GM19099 (cell line): ENCODE results near the gene COTL1.

Experiments used
- POLR2A ChIP-seq: IDR thresholded peaks from 3 replicates; pipeline ENCODE4 v1.6.1; 2011; ENCODE audit warnings: low read depth; ENCODE audit not compliant: insufficient read length; ENCODE audit errors: extremely low read depth

COTL1 gene

DNA sequence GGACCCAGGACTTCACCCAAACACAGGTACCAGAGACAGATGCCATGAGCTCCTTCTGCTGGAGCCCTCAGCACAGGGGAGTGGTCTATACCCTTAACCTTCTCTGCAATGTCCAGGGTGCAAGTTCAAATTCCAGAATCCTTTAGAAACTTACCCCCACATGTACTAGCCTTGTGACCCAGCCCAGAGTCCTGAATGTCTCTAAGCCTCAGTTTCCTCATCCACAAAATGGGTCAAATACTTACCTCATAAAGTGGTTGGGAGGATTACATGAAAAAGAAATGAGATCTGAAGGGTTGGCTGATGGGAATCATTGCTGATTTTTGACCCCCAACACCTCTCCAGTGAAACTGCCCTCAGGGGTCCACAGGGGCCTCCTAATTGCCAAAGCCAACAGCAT, 21.7 kb downstream of the COTL1 start:
- no peak for TF ChIP-seq POLR2A

DNA sequence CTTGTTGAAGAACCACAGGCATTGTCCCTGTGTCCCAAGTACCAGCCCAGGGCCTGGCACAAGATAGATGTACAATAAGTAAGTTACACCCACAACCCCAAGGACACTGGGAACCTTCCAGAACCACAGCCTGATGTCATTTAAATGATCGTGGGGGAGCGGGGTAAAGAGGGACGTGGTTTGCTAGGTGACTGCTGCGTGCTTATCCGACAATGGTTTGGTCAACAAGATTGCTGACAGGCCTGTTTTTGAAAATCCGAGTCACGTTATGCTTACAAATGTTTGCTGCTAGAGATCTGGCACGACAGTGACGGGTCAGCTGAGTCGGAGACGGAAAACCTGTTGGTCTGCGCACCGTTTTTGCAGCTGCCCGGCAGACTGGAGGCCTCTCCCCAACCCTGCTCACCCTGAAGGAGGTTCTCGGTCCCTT, 22.8 kb downstream of the COTL1 start:
- TF ChIP-seq POLR2A, result no peak

DNA sequence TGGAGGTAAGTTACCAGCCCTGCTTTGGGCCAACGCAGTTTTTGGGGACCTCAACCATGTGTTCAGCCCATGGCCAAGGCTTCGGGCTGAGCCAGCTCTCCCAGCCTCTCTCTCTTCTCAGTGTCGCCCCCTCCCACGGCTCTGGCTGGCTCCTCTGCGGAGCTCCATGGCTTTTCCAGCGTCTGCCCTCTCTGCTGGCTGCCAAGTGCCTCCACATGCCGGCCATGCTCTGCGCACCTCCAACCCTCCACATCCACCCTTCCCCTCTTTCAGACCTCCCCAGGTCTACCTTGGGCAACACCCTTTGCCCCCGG, 23.2 kb downstream of the COTL1 start:
- TF ChIP-seq POLR2A, result no peak

DNA sequence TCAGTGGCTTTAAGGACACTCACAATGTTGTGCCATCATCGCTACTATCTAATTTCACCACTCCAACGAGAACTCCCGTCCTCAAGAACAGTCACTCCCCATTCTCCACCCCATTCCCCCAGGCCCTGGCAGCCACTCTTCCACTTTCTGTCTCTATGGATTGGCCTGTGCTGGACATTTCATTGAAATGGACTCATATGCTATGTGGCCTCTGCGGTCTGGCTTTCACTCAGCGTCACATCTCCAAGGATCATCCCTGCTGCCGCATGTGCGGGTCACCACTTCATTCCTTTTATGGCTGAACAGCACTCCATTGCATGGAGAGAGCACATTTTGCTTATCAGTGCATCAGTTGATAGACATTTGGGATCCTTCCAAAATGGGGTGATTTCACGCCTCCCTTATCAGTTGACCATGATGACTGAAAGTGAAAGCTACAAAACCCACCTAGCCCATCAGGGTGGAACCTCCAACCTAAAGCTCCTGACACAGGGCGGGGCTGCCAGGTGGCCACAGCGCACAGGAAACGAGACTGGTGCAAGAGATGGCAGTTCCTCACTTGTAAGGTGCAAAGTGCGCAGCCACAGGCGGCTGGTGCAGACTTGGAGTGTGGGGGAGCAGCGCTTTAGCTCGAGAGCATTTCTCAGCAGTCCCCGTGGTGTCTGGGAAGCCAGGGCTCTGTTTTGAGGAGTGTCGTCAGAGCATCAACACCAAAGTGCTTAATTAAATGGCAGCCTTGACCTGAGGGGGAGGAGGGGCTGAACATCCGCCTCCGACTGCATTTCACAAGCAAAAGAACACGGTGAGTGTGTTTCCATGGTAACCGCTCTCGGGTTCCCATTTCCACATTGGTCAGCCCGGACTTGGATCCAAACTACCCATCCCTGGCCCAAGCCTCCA, 23.8 kb downstream of the COTL1 start:
- peak; percentile 59 for TF ChIP-seq POLR2A

DNA sequence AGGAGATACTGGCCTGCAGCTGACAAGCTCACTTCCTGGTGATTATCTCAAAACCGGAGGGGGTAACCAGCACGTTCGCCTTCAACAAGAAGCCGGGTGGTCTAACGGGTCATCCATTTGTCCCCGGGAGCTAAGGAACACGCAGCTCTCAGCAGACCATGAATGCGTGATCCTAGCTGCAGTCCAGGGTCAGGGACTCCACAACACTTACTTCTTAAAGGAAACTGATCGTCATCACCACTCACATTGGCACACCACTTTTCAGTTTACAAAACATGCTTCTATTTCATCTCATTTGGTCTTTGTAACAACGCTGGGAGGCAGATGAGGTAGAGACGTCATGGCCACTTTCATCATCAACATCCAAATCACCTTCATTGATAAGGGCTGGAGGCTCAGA, 25.2 kb downstream of the COTL1 start:
- no peak for TF ChIP-seq POLR2A

DNA sequence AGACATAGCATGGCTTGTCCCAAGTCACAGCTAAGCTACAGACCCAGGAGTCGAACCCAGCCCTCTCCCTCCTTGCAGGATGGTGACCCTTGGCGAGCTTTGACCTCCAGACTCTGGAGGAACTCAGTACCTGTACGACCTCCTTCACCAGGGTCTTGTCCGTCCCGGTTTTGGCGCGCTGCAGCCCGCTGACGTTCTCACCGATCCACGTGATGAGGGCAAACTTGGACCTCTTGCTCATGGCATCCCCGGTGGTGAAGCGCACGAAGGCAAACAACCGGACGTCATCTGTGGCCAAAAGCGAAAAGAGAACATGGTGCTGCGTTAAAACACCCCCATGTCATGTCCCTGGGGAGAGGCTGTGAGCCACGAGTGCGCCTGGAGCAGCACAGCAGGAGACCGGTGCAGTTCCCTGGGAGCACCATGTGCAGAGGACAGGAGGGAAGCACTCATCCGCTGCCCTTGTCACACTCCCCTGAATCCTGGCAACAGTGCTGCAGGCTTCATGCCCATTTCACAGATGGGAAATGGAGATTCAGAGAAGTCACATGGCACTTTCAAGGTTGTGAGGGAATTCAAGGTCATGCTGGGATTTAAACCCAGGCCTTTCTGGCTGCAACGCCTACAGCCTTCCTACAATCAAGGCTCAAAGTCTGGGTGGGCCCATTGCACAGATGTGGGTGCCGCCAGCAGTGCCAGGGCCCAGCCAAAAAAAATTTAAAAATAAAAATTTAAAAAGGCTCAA, 27.7 kb downstream of the COTL1 start:
- TF ChIP-seq POLR2A, result no peak

DNA sequence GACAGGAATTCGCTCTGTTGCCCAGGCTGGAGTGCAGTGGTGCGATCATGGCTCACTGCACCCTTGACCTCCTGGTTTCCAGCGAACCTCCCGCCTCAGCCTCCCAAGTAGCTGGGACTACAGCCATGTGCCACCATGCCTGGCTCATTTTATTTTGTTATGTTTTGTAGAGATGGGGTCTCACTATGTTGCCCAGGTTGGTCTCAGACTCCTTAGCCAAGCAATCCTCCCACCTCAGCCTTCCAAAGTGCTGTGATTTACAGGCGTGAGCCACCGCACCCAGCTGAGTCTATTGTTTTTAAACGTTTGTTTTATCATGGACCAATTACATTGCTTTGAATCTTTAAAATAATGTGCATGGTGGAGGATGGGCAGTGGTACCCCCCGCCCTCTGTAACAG, 28.9 kb downstream of the COTL1 start:
- TF ChIP-seq POLR2A, result no peak

DNA sequence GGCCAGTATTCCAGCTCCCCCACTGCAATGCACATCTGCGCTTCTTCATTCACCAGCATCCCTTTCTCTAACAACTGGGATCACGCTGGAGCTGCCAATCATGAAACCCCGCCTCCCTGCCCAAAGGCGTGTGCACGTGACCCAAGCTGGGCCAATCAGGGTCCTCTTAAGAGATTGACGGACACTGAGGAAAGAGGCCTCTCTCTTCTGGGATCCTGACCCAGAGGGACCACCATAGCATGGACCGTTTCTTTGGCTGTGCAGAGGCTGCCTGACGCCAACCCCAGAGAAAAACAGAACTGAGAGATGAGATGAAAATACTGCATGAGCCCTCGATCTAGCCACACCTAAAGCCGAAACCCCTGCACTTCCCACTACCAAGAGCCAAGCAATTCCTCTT, 32.0 kb downstream of the COTL1 start:
- TF ChIP-seq POLR2A, result no peak

DNA sequence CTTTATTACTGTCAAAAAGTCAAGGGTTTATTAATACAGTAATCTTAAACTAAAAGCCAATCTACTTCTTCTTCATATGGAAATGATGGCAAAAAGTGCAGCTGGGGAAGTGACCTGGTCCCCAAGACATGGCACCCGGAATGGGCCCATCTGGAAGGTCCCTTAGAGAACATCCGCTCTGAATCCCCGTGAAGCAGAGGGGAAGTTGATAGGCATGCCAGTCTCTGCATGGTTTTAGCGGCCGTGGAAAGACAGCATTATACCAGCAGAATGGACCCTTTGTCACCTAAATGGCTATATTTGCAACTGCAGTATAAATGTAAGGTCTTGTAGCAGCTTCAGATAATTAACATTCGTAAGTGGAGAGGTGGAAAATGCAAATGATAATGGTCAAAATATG, 32.4 kb downstream of the COTL1 start:
- no peak for TF ChIP-seq POLR2A

DNA sequence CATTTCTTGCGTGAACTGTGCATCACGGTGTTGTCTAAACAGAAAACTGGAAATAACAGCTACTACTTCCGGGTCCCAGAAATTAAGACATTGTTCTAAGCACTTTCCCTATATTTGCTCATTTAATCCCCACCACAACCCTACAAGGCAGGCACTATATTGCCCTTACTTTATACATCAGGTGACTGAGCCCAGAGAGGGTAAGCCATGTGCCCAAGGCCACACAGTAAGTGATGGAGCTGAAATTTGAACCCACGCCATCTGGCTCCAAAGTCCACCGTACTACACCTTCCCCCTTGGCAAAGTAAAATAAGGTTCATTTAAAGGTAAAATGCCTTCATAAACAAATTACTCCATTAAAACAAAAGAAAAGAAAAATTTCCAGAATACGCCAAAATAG, 33.2 kb downstream of the COTL1 start:
- no peak for TF ChIP-seq POLR2A

DNA sequence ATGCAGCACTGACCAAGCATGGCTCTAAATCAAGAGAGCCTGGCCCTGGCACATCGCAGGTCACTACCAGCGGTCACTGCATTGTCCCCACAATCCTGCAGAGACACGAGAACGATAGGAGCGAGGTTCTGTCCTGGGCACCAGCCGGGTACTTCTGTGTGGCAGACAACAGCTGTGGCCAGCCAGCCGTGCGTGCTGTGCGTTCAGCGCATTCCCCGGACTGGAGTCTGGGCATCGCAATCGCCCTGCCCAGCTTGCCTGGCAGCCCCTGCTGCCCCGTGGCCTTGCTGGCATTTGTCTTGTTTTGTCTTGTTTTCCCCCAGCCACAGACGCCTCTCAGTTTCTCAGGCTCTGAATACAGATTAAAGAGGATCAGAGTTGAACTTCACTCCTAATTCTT, 33.9 kb downstream of the COTL1 start:
- no peak for TF ChIP-seq POLR2A

DNA sequence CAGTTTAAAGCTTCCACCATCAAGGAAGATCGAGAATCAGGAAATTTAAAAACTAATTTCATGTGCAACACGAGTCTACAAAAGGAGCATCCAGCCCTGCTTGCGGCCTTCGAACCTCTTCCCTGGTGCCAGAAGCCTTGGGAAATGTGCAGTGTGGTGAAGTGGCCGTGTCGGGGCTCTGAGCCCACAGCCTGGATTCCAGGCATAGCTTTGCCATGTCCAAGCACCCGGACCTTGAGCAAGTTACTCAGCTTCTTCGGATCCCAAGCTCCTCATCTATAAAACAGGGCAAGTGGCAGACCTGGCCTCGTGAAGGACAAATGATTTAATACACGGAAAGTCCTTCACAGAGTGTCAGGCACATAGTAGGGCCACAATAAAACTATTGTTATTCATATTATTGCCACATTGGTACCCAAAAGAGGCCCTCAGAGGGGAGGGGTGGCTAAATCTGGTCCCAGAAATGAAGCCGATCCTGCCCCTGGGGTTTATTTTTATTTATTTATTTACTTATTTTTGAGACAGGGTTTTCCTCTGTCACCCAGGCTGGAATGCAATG, 34.8 kb downstream of the COTL1 start:
- no peak for TF ChIP-seq POLR2A

DNA sequence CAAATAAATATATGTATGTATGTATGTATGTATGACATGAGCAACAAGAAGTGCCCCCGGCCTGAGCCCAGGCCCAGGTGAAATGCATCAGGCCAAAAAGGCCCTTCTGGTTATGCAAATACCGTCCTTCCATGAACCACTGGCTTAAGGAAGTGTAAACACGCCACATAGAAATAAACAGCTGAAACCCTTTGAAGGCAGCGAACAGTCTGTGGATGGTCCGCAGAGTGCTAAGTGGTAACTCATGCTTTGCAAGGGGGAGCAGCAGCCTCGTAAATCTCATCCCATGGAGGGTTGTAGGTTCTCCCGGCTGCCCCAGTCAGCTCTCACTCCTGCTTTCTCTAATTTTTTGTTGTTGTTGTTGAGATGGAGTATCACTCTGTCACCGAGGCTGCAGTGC, 36.7 kb downstream of the COTL1 start:
- TF ChIP-seq POLR2A, result no peak

DNA sequence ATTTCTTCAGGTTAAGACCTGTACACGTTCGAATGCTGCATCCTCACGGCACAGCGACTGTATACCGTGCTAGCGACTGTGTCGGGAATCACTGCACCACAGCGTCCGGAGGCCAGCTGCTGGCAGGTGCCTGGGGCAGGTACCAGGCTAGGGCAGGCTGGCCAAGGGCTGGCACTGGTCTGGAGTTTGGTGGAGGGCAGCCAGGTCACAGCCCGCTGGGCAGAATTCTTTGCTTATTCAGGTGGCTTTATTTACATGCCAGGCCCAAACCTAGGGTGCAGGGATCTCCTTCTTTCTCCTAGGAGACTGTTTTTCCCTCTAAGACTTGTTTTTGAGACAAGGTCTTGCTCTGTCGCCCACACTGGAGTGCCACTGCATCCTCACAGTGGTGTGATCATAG, 37.9 kb downstream of the COTL1 start:
- no peak for TF ChIP-seq POLR2A

DNA sequence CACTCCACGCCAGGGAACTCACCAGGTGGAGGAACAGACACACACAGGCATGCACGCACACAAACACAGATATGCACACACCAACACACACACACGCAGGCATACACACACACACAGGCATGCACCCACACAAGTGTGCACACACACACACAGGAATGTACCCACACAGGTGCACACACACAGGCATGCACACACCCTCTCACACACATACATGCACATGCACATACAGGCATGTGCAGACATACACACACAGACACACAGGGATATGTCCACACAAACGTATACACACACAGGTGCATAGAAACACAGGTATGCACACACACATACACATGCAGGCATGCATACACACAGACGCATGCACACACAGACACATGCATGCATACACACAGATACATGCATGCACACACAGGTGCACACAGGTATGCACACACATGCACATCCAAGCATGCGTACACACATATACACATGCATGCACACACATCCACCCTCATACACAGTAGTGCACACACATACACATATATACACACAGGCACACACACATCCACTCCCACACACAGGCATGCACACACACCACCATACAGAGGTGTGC, 39.2 kb downstream of the COTL1 start:
- no peak for TF ChIP-seq POLR2A

DNA sequence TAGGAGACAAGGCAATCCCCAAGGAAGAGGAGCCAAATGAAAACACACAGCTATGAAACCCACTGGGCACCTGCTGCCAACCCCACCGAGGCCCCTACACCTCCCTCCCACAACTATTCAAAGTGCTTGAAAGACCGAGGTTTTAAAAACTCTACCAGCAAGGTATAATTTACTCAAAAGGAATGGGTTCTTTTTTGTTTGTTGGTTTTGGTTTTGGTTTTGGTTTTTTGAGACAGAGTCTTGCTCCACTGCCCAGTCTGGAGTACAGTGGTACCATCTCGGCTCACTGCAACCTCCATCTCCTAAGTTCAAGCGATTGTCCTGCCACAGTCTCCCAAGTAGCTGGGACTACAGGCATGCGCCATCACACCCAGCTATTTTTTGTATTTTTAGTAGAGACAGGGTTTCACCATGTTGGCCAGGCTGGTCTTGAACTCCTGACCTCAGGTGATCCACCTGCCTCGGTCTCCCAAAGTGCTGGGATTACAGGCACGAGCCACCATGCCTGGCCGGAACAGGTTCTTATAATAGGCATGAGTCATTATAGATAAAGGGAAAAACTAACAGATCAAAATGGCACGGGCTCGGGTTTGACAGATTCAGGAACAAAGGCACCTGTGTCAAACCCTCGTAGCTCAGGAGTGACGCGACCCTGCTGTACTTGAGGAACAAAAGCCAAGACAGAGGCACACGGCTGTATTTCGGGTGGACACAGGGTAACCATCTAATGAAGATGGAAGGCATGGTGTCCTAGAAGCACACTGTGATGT, 40.7 kb downstream of the COTL1 start:
- no peak for TF ChIP-seq POLR2A

DNA sequence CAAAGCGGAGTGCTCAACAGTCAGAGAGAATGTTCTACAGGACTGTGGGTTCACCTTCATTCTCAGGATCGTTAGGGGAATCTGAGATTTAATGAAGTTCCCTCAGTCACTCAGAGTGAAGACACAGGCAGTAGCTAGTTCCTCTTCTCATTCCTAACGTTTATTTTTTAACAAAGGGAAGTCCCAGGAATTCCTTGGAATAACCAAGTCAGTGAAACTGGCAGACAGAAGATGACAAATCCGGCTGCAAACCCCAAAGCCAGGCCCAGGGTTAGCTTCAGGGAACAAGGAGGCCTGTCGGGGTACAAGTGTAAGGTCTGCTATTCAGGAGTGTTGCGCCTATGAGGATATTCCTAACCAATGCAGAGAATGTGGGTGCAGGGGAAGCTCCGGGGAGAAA, 42.0 kb downstream of the COTL1 start:
- no peak for TF ChIP-seq POLR2A
